ENCODE data around the gene DYNLT2B. TPM values are rescaled to one million over a fixed set of nuclear protein-coding genes. Genes with fewer than 3 reads are reported as not detected.
"Not testable (repeated sequence)": the region's sequence is repeated elsewhere in the genome, so short reads cannot be mapped to it uniquely, and the experiment has no call there.

Gene DYNLT2B
- total RNA-seq, 1 experiment from 2014 or later = 11.3 TPM

DNA sequence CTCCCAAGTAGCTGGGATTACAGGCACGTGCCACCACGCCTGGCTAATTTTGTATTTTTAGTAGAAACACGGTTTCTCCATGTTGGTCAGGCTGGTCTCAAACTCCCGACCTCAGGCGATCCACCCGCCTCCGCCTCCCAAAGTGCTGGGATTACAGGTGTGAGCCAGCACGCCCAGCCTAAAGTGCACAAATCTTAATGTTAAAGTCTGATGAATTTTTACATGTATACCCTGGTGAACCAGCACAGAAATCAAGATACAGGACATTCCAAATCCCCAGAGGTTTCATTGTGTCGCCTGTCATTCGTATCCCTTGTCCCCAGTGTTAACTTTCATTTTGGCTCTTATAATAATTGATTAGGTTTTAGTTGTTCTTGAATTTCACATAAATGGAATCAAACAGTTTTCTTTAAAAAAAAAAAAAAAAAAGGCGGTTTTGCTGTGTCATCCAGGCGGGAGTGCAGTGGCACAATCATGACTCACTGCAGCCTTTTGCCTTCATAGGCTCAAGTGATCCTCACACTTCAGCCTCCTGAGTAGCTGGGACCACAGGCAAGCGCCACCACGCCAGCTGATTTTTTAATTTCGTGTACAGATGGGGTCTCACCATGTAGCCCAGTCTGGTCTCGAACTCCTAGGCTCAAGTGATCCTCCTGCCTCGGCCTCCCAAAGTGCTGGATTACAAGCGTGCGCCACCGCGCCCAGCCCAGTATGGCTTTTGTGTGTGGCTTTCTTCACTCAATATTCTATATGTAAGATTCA lies 21.6 kb upstream of the DYNLT2B start:
- Histone ChIP-seq H3K4me3 (ENCODE audit: insufficient read depth, low read depth, low read length) (no peak overlapping the region), H3K27me3 (ENCODE audit: control insufficient read depth, insufficient read depth, low read length) (no peaks in the 10 kb centered on the region), H3K36me3 (replicated peaks; ENCODE audit: control insufficient read depth, insufficient read depth, low read length) (no peaks in the 10 kb centered on the region)
- DNase-seq = no peak

DNA sequence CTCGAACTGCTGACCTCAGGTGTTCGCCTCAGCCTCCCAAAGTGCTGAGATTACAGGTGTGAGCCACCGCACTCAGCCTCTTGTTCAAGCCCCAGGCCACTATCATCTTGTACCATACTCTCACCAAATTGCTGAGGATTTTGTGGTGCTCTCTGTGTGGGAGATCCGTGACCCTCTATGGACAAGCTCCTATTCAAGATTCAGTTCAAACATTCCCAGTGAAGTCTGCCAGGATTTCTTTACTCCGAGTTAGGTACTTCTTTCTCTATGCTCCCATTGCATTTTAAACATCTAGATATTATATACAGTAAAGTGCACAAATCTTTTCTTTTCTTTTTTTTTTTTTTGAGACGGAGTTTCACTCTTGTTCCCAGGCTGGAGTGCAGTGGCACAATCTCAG lies 21.0 kb upstream of the DYNLT2B start:
- H3K27me3 ChIP-seq (ENCODE audit: control insufficient read depth, insufficient read depth, low read length) = no peaks in the 10 kb centered on the region
- no peak overlapping the region for H3K4me3 ChIP-seq (ENCODE audit: insufficient read depth, low read depth, low read length)
- no peak for DNase-seq
- no peaks in the 10 kb centered on the region for H3K36me3 ChIP-seq (replicated peaks; ENCODE audit: control insufficient read depth, insufficient read depth, low read length)

DNA sequence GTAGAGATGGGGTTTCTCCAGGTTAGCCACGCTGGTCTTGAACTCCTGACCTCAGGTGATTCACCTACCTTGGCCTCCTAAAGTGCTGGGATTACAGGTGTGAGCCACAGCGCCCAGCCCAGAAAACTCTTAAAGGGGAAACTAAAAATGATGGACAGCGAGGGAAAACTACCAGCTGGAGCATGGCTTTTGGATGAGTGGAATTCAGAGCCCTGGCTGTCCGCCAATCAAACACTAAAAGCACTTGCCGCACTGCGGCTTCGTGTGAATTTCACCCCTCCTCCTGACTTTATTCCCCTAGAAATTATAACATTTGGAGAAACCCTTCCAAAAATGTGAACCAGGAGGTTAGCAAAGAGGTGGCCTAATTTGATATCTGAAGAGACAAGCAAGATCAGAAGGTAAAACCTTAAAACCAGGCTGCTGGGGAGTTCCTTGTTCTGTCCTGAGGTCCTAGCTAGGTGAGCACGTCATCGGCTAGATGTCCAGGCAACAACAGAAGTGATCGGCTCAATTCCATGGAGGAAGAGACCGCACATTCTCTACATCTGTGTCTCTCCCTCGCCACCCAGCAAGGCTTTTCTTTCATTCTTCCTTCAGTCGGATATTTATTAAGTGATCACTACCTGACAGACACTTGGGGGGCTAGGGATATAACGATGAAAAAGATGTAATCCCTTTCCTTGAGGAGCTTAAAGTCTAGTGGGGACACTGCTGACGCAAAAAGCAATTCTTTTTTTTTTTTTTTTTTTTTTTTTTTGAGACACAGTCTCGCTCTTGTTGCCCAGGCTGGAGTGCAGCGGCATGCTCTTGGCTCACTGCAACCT lies 18.5 kb upstream of the DYNLT2B start:
- no peak overlapping the region for H3K4me3 ChIP-seq (ENCODE audit: insufficient read depth, low read depth, low read length)
- no peaks in the 10 kb centered on the region for H3K36me3 ChIP-seq (replicated peaks; ENCODE audit: control insufficient read depth, insufficient read depth, low read length)
- no peaks in the 10 kb centered on the region for H3K27me3 ChIP-seq (ENCODE audit: control insufficient read depth, insufficient read depth, low read length)
- DNase-seq = no peak

DNA sequence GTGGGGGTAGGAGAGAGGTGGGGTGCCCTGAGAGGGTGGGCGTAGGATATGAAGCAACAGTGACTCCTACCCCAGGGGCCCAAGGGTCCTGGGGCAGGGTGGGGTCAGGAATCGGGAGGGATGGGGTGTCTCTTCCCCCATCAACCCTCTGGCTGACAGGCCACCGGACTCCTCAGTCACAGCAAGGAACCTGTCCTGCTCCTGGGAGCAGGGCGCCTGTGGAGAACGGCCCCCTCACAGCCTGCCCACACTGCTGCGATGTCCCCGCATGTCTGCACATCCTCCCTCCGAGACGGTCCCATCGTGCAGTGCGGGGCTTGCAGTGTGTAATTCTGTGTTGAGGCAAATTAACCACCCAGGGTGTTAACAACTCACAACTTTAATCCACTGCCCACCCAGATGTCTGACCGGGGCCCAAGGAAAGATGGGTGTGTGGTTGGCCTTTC lies 17.5 kb upstream of the DYNLT2B start:
- Histone ChIP-seq H3K4me3 (ENCODE audit: insufficient read depth, low read depth, low read length) (no peak overlapping the region), H3K36me3 (replicated peaks; ENCODE audit: control insufficient read depth, insufficient read depth, low read length) (no peaks in the 10 kb centered on the region), H3K27me3 (ENCODE audit: control insufficient read depth, insufficient read depth, low read length) (no peaks in the 10 kb centered on the region)
- DNase-seq = peak; percentile 57

DNA sequence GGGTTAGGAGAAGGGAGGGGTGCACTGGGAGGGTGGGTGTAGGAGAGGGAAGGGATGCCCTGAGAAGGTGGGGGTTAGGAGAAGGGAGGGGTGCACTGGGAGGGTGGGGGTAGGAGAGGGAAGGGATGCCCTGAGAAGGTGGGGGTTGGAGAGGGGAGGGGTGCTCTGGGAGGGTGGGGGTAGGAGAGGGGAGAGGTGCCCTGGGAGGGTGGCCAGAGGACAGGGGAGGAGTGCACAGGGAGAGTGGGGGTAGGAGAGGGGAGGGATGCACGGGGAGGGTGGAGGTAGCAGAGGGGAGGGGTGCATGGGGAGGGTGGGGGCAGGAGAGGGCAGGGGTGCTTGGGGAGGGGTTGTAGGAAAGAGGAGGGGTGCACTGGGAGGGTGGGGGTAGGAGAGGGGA lies 16.9 kb upstream of the DYNLT2B start:
- no peak for DNase-seq
- H3K36me3 ChIP-seq (replicated peaks; ENCODE audit: control insufficient read depth, insufficient read depth, low read length) = no peaks in the 10 kb centered on the region
- no peaks in the 10 kb centered on the region for H3K27me3 ChIP-seq (ENCODE audit: control insufficient read depth, insufficient read depth, low read length)
- H3K4me3 ChIP-seq (ENCODE audit: insufficient read depth, low read depth, low read length) = no peak overlapping the region

DNA sequence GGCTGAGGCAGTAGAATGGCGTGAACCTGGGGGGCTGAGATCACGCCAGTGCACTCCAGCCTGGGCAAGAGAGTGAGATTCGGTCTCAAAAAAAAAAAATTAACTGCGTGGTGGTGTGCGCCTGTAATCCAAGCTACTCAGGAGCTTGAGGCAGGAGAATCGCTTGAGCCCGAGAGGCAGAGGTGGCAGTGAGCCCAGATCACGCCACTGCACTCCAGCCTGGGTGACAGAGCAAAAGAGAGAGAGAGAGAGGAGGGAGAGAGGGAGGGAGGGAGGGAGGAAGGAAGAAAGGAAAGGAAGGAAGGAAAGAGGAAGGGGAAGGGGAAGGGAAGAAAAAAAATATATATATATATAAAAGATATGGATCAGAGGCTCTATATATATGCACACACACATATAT lies 14.1 kb upstream of the DYNLT2B start:
- no peak for DNase-seq
- Histone ChIP-seq H3K36me3 (replicated peaks; ENCODE audit: control insufficient read depth, insufficient read depth, low read length) (no peaks in the 10 kb centered on the region), H3K4me3 (ENCODE audit: insufficient read depth, low read depth, low read length) (no peak overlapping the region), H3K27me3 (ENCODE audit: control insufficient read depth, insufficient read depth, low read length) (no peaks in the 10 kb centered on the region)

DNA sequence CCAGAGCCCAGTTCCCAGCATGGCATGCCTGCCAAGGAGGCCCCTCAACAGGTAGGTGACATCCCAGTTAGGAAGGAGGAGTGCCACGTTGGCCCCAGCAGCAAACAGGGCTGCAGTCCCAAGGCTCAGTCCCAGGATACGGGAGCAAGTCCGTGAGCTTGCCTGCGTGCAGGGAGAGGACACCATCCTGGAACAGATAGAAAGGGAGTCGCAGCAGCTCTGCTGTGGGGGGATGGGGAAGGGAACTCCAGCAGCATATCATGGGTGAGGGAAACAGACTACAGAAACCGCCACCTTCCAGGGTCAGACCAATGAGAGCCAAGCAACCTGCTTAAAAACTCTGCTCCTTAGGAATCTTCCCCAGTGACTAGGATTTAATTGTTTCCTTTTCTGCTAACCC lies 9.4 kb upstream of the DYNLT2B start:
- Histone ChIP-seq H3K27me3 (ENCODE audit: control insufficient read depth, insufficient read depth, low read length) (no peaks in the 10 kb centered on the region), H3K4me3 (ENCODE audit: insufficient read depth, low read depth, low read length) (no peak overlapping the region), H3K36me3 (replicated peaks; ENCODE audit: control insufficient read depth, insufficient read depth, low read length) (no peaks in the 10 kb centered on the region; the same call in 1 of the 2 replicates)
- DNase-seq = peak; percentile 54

DNA sequence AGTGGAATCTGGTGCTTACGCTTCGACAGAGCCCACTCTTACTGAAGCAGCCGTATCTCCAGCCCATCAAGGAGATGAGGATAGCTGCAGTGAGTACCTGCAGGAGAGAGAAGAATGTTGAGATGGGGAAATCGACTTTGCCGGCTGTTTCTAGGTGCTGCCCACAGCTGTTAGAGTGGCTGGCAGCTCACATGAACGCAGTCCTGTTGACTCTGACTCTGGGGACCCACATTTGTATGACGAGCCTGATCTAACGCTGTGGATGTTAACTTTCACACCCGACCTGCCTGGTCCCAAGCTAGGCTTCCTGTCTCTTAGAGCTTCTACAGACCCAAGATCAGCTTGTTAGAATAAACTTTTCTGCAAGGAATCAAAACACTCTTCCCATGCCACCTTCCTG lies 8.9 kb upstream of the DYNLT2B start:
- Histone ChIP-seq H3K27me3 (ENCODE audit: control insufficient read depth, insufficient read depth, low read length) (no peaks in the 10 kb centered on the region), H3K36me3 (replicated peaks; ENCODE audit: control insufficient read depth, insufficient read depth, low read length) (no peaks in the 10 kb centered on the region; the same call in 1 of the 2 replicates), H3K4me3 (ENCODE audit: insufficient read depth, low read depth, low read length) (no peak overlapping the region)
- DNase-seq = no peak

DNA sequence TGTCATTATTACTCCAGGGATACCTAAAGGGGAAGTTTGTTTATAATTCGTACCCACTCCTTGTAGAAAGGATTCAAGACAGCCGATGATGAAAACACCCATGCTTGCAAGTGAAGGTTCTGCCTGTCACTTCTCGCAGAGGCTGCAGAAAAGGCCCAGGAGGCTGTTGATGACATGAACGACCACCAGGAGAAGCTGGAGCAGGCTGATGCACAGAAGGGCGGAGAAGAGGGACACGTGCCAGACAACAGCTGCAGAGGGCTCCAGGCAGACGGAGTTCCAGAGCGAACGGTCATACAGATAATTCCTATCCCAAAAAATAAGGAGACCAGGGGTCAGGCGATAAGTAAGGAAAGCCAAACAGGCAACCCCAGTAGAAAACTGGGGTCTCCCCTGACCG lies 5.7 kb upstream of the DYNLT2B start:
- peak; percentile 68 for DNase-seq
- Histone ChIP-seq H3K27me3 (ENCODE audit: control insufficient read depth, insufficient read depth, low read length) (no peaks in the 10 kb centered on the region), H3K36me3 (replicated peaks; ENCODE audit: control insufficient read depth, insufficient read depth, low read length) (no peaks in the 10 kb centered on the region; the same call in 1 of the 2 replicates), H3K4me3 (ENCODE audit: insufficient read depth, low read depth, low read length) (no peak overlapping the region)

DNA sequence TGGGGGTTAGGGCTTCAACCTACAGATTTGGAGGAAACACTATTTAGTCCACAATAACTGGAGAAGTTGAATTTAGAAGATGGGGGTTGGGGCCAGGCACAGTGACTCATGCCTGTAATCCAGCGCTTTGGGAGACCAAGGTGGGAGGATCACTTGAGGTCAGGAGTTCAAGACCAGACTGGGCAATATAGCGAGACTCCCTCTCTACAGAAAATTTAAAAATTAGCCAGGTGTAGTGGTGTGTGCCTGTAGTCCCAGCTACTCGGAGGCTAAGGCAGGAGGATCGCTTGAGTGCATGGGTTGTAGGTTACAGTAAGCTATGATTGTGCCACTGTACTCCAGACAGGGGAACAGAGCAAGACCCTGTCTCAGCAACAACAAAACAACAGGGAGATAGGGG lies 5.0 kb upstream of the DYNLT2B start:
- no peak for DNase-seq
- no peaks in the 10 kb centered on the region; the same call in 1 of the 2 replicates for H3K36me3 ChIP-seq (replicated peaks; ENCODE audit: control insufficient read depth, insufficient read depth, low read length)
- H3K27me3 ChIP-seq (ENCODE audit: control insufficient read depth, insufficient read depth, low read length) = no peaks in the 10 kb centered on the region
- H3K4me3 ChIP-seq (ENCODE audit: insufficient read depth, low read depth, low read length) = no peak overlapping the region

DNA sequence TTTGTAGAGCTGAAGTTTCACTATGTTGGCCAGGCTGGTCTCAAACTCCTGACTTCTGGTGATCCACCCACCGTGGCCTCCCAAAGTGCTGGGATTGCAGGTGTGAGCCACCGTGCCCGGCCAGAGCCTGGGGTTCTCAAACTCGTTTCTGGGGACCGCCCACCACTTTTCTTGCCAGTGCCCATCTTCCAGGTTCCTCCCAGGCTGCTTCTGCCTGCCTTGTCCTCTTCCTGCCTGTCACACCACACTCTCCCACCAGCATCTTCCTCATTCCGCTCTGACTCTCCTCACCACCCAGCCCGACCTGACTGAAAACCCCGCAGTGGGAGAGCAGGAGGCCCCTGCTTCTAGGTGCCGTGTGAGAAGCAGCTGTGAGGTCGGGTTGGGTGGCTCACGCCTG lies 3.1 kb upstream of the DYNLT2B start:
- DNase-seq = no peak
- no peaks in the 10 kb centered on the region; the same call in 1 of the 2 replicates for H3K36me3 ChIP-seq (replicated peaks; ENCODE audit: control insufficient read depth, insufficient read depth, low read length)
- no peak overlapping the region for H3K4me3 ChIP-seq (ENCODE audit: insufficient read depth, low read depth, low read length)
- H3K27me3 ChIP-seq (ENCODE audit: control insufficient read depth, insufficient read depth, low read length) = no peaks in the 10 kb centered on the region

DNA sequence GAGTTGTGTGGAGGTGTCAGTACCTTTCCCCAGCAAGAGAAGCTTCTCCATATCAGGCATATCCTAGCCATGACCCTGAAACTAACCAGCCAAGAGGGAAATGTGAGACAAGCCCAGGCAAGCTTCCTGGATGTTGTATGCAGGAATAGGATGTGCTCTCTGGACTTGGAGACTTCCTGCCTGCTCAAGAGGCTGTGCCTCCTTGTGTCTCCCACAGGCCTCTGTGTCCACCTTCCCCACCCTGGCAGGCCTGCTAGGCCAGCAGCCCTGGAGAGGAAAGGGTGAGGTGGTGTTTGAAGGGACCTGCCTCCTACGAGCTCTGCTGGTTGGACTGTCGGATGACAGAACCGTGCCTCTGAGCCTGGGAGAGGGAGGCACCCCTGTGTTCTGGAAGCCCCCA lies 2.1 kb upstream of the DYNLT2B start:
- H3K36me3 ChIP-seq (replicated peaks; ENCODE audit: control insufficient read depth, insufficient read depth, low read length) = no peaks in the 10 kb centered on the region; the same call in 1 of the 2 replicates
- no peak overlapping the region for H3K4me3 ChIP-seq (ENCODE audit: insufficient read depth, low read depth, low read length)
- no peak for DNase-seq
- no peaks in the 10 kb centered on the region for H3K27me3 ChIP-seq (ENCODE audit: control insufficient read depth, insufficient read depth, low read length)

DNA sequence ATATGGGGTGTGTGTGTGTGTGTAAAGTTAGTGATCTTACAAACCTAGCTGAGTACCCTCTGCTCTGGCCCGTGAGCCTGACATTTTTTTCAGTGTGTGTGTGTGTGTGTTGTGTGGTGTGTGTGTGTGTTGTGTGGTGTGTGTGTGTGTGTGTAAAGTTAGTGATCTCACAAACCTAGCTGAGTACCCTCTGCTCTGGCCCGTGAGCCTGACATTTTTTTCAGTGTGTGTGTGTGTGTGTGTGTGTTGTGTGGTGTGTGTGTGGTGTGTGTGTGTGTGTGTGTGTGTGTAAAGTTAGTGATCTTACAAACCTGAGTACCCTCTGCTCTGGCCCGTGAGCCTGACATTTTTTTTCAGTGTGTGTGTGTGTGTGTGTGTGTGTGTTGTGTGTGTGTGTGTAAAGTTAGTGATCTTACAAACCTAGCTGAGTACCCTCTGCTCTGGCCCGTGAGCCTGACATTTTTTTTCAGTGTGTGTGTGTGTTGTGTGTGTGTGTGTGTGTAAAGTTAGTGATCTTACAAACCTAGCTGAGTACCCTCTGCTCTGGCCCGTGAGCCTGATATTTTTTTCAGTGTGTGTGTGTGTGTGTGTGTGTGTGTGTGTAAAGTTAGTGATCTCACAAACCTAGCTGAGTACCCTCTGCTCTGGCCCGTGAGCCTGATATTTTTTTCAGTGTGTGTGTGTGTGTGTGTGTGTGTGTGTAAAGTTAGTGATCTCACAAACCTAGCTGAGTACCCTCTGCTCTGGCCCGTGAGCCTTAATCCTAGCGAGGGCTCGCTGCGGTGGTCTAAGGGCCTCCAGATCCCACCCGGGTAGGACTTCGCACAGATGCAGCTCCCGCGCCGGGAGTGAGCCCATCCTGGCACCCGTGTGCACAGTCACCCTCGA lies 997 bp downstream of the DYNLT2B start:
- not testable (repeated sequence) for DNase-seq; H3K36me3 ChIP-seq (replicated peaks; ENCODE audit: control insufficient read depth, insufficient read depth, low read length); H3K27me3 ChIP-seq (ENCODE audit: control insufficient read depth, insufficient read depth, low read length)
- peak overlapping the region; percentile 89 for H3K4me3 ChIP-seq (ENCODE audit: insufficient read depth, low read depth, low read length)

DNA sequence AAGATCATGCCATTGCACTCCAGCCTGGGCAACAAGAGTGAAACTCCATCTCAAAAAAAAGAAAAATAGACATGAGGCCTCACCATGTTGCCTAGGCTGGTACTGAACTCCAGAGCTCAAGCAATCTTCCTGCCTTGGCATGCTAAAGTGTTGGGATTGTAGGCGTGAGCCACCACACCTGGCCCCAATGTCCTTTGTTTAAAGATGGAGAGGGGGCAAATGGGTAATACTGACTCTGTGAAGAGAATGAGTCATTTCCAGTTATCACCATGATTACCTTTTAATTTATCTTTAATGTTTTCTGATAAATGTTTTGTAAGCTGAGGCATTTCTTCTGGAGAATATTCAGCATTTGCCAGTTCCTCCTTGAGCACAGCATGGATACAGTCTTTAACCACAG lies 2.2 kb downstream of the DYNLT2B start:
- Histone ChIP-seq H3K27me3 (ENCODE audit: control insufficient read depth, insufficient read depth, low read length) (no peaks in the 10 kb centered on the region), H3K4me3 (ENCODE audit: insufficient read depth, low read depth, low read length) (no peak overlapping the region), H3K36me3 (replicated peaks; ENCODE audit: control insufficient read depth, insufficient read depth, low read length) (no peaks in the 10 kb centered on the region)
- no peak for DNase-seq

All from H7 (cell line).